ENCODE data around the gene ZNF791.
"Not testable (repeated sequence)": the region's sequence is repeated elsewhere in the genome, so short reads cannot be mapped to it uniquely, and the experiment has no call there.

ZNF791 gene

GRCh38 chr19:12629215-12629614 lies 18.5 kb downstream of the ZNF791 start:
- no peak for DNase-seq (ENCODE audit: low read depth)

GRCh38 chr19:12636631-12637030 lies 25.9 kb downstream of the ZNF791 start:
- no peak for DNase-seq (ENCODE audit: low read depth)

GRCh38 chr19:12638611-12639182 lies 28.0 kb downstream of the ZNF791 start:
- DNase-seq (ENCODE audit: low read depth): no peak

- peak; percentile 79 for DNase-seq (ENCODE audit: low read depth)
Observed at GRCh38 chr19:12639901-12640613, 29.3 kb downstream of the ZNF791 start.

GRCh38 chr19:12641456-12641855 lies 30.7 kb downstream of the ZNF791 start:
- no peak for DNase-seq (ENCODE audit: low read depth)

- no peak for DNase-seq (ENCODE audit: low read depth)
Observed at GRCh38 chr19:12642506-12642905, 31.8 kb downstream of the ZNF791 start.

- not testable (repeated sequence) for DNase-seq (ENCODE audit: low read depth)
Observed at GRCh38 chr19:12643716-12644115, 33.0 kb downstream of the ZNF791 start.

GRCh38 chr19:12646551-12646950 lies 35.8 kb downstream of the ZNF791 start:
- DNase-seq (ENCODE audit: low read depth): no peak

GRCh38 chr19:12647047-12647446 lies 36.3 kb downstream of the ZNF791 start:
- DNase-seq (ENCODE audit: low read depth): no peak

GRCh38 chr19:12647490-12648071 lies 36.9 kb downstream of the ZNF791 start:
- DNase-seq (ENCODE audit: low read depth): no peak

GRCh38 chr19:12648088-12648487 lies 37.4 kb downstream of the ZNF791 start:
- no peak for DNase-seq (ENCODE audit: low read depth)

GRCh38 chr19:12649941-12650340 lies 39.2 kb downstream of the ZNF791 start:
- DNase-seq (ENCODE audit: low read depth): no peak

GRCh38 chr19:12652219-12652618 lies 41.5 kb downstream of the ZNF791 start:
- DNase-seq (ENCODE audit: low read depth): no peak

GRCh38 chr19:12655546-12655945 lies 44.8 kb downstream of the ZNF791 start:
- DNase-seq (ENCODE audit: low read depth): no peak

- no peak for DNase-seq (ENCODE audit: low read depth)
Observed at GRCh38 chr19:12656899-12657571, 46.3 kb downstream of the ZNF791 start.

GRCh38 chr19:12657966-12658365 lies 47.2 kb downstream of the ZNF791 start:
- DNase-seq (ENCODE audit: low read depth): no peak

GRCh38 chr19:12660980-12661379 lies 50.3 kb downstream of the ZNF791 start:
- no peak for DNase-seq (ENCODE audit: low read depth)

- no peak for DNase-seq (ENCODE audit: low read depth)
Observed at GRCh38 chr19:12664406-12665280, 53.9 kb downstream of the ZNF791 start.

GRCh38 chr19:12665281-12665573 lies 54.5 kb downstream of the ZNF791 start:
- DNase-seq (ENCODE audit: low read depth): no peak

GRCh38 chr19:12665671-12666264 lies 55.0 kb downstream of the ZNF791 start:
- DNase-seq (ENCODE audit: low read depth): no peak

GRCh38 chr19:12666265-12667048 lies 55.7 kb downstream of the ZNF791 start, which contains the start of the genes MAN2B1 and WDR83:
Gene MAN2B1, minus strand, starts transcription at chr19:12666742. Its CDS starts 41 bp downstream, at chr19:12666701.
Gene WDR83, plus strand, starts transcription at chr19:12666807. Its CDS starts 2,984 bp downstream, at chr19:12669791.
- DNase-seq (ENCODE audit: low read depth): no peak

Measured in CMK (cell line).